Small intestine (tissue), 7 donors: ENCODE measurements around the gene RADIL. TPM values are rescaled to one million over a fixed set of nuclear protein-coding genes. Genes with fewer than 3 reads are reported as not detected.

Experiments
- DNase-seq, 2 donors: peaks; one replicate each; pipeline versions ENCODE4 v3.0.0 to v3.0.0-alpha.2; 2013
- FAIRE-seq: peaks from 2 replicates; lab custom pipeline; 2012; peaks lifted over from hg19 to GRCh38; lab: Jason Lieb, UNC
- H3K27ac ChIP-seq, 3 donors: one replicate each; pipeline ENCODE4 v1.5.1; 2013; ENCODE audit warnings: low read length in 2 of 3, mild to moderate bottlenecking in 2 of 3, control low read depth in 1 of 3, inconsistent platforms in 1 of 3, low read depth in 1 of 3, moderate library complexity in 1 of 3
- H3K27me3 ChIP-seq, 3 donors: one replicate each; pipeline ENCODE4 v1.6.1; 2013; ENCODE audit warnings: low read length in 3 of 3, inconsistent platforms in 1 of 3; ENCODE audit not compliant: control insufficient read depth in 3 of 3, insufficient read depth in 3 of 3
- H3K36me3 ChIP-seq, 3 donors: one replicate each; pipeline ENCODE4 v1.6.1; 2013; ENCODE audit warnings: low read length in 3 of 3, inconsistent platforms in 1 of 3, low read depth in 1 of 3, mild to moderate bottlenecking in 1 of 3, moderate library complexity in 1 of 3; ENCODE audit not compliant: control insufficient read depth in 3 of 3, insufficient read depth in 2 of 3
- H3K4me1 ChIP-seq, 3 donors: one replicate each; pipeline ENCODE4 v1.6.1; 2013; ENCODE audit warnings: low read length in 2 of 3, inconsistent platforms in 1 of 3, low read depth in 1 of 3, mild to moderate bottlenecking in 1 of 3, moderate library complexity in 1 of 3; ENCODE audit not compliant: control insufficient read depth in 3 of 3, insufficient read depth in 2 of 3
- H3K4me3 ChIP-seq, 3 donors: one replicate each; pipeline ENCODE4 v1.5.1; 2013; ENCODE audit warnings: low read length in 3 of 3, control low read depth in 1 of 3, inconsistent platforms in 1 of 3, low read depth in 1 of 3, mild to moderate bottlenecking in 1 of 3, moderate library complexity in 1 of 3
- H3K9me3 ChIP-seq, 2 donors: one replicate each; pipeline ENCODE4 v1.6.1; 2013; ENCODE audit warnings: low read depth in 1 of 2, low read length in 1 of 2; ENCODE audit not compliant: control insufficient read depth in 2 of 2, insufficient read depth in 1 of 2
- WGBS, 3 donors: extraction: QIAGEN DNeasy Blood & Tissue Kit; methylation state at CpG; one replicate each; pipeline ENCODE4 v1.1.7; 2013; 5-methylcytosine and 5-hydroxymethylcytosine counted together
- polyA plus RNA-seq, 4 donors: library from polyadenylated mRNA; stranded (reverse) in 3 of 4; unstranded in 1 of 4; fragments of 200-250 nt in 3 of 4; fragments of 120-200 nt in 1 of 4; gene quantifications; one replicate each; pipeline versions ENCODE4 v1.2.1 to v1.2.3, GENCODE V29; 2013
- donor health status: healthy with polysubstance abuse.
- donor health status: control.
- donor health status: control.
- donor health status: Bipolar disorder and iron deficiency.
- donor health status: healthy.

The RADIL gene
- polyA plus RNA-seq, 4 donors, result 0.18 to 3.2 (median 1.6) TPM; not detected in 1

DNA sequence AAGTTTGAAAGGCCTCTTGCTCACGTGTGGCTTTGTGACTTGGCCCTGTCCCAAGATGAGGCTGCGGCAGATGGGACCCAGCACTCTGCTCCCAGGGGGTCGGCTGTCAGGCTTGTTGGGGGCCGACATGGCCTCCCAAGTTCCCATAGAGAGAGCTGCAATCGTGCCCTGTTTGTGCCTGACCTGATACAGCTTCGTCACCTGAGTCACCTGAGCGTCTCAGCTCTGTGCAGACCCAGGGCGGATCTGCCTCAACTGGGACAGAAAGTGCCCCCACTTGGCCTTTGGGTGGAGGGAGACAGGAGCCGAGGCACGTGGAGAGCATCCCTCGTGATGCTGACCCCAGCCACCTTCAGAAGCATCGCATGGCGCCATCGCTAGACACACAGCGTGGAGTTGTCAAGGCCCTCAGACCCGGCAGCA lies 43.4 kb downstream of the RADIL start:
- Histone ChIP-seq H3K4me1 (no peaks in the 10 kb centered on the region), H3K27ac (no peak overlapping the region), H3K4me3 (no peak overlapping the region), H3K27me3 (peaks cover 0 to 3% (median 0%) of the 10 kb centered on the region in 3 donors), H3K9me3 (no peaks in the 10 kb centered on the region), H3K36me3 (no peaks in the 10 kb centered on the region)
- no peak for FAIRE-seq
- WGBS, 3 donors, result 83 to 86% (median 84%) methylated on average over 16 of the region's 16 CpGs
- DNase-seq, result no peak

DNA sequence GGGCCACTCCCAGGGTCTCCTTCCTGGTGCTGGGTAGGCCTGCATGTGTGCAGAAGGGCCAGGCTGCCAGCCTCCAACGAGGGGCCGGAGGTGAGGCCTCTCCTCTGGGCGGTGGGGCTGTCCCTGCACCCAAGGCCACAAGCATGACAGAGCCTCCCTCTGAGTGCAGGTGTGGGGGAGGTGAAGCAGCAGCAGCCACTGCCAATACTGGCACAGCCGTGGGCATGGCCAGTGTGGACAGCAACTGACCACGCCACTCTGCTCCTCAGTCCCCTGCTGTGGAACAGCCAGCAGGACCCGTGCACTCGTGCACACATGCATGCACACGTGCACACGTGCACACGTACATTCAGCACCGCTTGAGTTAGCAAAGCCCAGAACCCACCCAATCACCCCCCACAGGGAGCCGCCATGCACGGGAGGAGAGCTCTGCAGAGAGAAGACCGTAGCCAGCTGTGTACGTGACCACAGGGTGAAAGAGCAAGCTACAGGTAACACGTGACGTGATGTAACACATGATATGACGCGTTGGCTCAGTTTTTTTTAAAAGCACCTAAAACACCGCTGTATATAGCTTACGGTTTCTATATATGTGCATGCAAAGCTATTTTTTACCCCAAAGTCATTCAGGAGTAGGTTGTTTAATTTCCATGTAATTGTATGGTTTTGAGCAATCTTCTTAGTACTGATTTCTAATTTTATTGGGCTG lies 44.7 kb downstream of the RADIL start:
- Histone ChIP-seq H3K27me3 (peaks cover 0 to 3% (median 0%) of the 10 kb centered on the region in 3 donors), H3K36me3 (no peaks in the 10 kb centered on the region), H3K4me3 (no peak overlapping the region), H3K4me1 (no peaks in the 10 kb centered on the region), H3K27ac (no peak overlapping the region), H3K9me3 (no peaks in the 10 kb centered on the region)
- 83 to 91% (median 83%) methylated on average over 20 to 21 of the region's 21 CpGs for WGBS, 3 donors
- FAIRE-seq (no peak), DNase-seq (no peak)

DNA sequence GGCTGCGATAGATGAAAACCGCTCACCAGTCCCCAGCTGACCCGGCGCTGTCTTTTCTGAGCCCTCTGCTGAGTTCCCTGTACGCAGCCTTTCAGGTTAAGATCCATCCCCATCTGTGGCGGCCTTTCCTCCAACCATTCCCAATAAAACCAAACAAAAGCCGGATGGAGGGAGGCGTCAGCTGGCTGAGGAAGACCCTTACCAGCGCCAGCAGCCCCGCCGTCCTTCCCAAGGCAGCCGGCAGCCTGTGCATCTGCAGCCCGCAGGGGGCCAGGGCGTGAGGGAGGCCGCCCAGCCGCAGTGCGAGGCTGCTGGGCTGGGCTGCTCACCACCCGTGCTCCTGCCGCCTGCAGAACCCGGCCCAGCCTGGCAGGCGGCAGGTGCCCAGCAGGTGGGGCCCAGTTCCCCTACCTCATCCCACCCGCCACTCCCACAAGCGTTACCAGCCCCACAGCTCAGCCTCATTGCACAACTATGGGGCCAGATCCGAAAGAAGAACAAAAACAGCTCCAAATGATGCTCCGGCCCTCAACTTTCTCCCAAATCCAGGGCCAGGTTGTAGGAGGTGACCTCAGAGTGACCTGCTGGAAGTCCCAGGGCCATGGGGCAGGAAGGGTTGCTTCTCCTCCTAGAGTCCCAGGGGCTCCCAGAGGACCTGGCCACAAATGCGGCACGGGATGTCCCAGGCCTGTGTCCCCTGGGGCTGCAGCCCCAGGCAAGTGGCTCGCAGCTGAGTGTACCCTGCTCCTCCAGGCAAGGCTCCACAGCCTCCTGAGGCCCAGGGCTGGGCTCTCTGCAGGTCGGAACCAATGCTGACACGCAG lies 45.5 kb downstream of the RADIL start:
- 61 to 78% (median 63%) methylated on average over 26 to 30 of the region's 30 CpGs for WGBS, 3 donors
- H3K27ac ChIP-seq, result no peak overlapping the region
- H3K27me3 ChIP-seq, result peaks cover 0 to 3% (median 0%) of the 10 kb centered on the region in 3 donors
- no peaks in the 10 kb centered on the region for H3K36me3 ChIP-seq
- no peak overlapping the region for H3K4me3 ChIP-seq
- DNase-seq (no peak), FAIRE-seq (no peak)
- no peaks in the 10 kb centered on the region for H3K4me1 ChIP-seq
- no peaks in the 10 kb centered on the region for H3K9me3 ChIP-seq

DNA sequence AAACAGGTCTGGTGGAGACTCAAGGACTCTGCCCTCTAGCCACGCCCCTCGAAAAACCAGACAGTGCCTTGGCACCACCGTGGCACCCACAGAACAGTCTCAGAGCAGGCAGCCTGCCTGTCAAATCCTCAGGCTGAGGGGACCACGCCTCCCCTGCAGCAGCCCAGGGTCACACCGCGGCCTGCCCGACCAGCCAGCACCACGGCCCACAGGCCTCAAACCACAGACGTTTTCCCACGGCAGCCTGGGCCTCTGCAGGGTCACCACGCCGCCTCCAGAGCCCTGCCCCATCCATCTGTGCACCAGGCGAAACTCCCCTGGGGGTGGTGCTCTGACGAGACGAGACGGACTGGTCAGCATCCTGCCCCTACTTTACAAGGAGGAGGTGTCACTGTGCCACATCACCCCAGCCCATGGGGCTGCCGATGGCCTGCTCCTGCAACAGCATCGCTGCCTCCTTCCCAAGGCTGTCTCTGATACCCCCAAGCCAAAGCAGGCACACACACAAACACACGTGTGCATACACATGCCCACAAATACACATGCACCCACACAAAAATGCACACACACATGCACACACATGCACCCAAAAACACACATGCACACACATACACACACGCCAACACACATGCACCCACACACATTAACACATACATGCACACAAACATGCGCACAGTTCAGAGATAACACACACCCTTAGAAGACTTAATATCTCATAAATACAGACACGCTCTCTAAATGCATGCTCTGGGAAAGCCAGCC lies 46.3 kb downstream of the RADIL start:
- FAIRE-seq, result no peak
- peaks cover 0 to 3% (median 0%) of the 10 kb centered on the region in 3 donors for H3K27me3 ChIP-seq
- no peaks in the 10 kb centered on the region for H3K4me1 ChIP-seq
- 53 to 65% (median 53%) methylated on average over 22 of the region's 22 CpGs for WGBS, 3 donors
- no peak overlapping the region for H3K4me3 ChIP-seq
- no peak for DNase-seq
- no peaks in the 10 kb centered on the region for H3K9me3 ChIP-seq
- no peak overlapping the region for H3K27ac ChIP-seq
- no peaks in the 10 kb centered on the region for H3K36me3 ChIP-seq

DNA sequence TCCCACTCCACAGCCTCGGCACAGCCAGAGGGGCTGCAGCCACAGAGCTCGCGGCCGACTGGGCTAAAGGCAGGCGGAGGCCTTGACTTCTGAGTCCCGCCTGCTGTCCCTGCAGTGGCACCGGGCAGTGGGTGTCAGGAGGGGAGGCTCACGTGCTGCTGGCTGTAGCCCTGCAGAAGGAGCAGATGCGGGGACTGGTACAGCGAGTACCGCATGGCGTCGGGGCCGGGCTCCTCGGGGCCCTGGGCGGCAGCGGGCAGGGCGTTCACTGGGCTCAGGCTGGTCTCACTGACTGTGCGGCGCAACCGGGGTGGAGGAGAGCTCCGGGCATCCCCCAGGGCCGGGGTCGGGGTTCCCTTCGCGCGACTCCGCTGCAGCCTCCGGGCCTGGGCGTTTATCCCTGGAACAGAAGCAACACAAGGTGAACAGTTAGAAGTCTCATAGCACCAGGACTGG lies 47.3 kb downstream of the RADIL start:
- Histone ChIP-seq H3K9me3 (no peaks in the 10 kb centered on the region), H3K4me1 (no peaks in the 10 kb centered on the region), H3K36me3 (no peaks in the 10 kb centered on the region), H3K4me3 (no peak overlapping the region), H3K27me3 (peaks cover 0 to 3% (median 0%) of the 10 kb centered on the region in 3 donors), H3K27ac (no peak overlapping the region)
- WGBS, 3 donors, result 92 to 94% (median 94%) methylated on average over 26 to 30 of the region's 30 CpGs
- DNase-seq (no peak), FAIRE-seq (no peak)

DNA sequence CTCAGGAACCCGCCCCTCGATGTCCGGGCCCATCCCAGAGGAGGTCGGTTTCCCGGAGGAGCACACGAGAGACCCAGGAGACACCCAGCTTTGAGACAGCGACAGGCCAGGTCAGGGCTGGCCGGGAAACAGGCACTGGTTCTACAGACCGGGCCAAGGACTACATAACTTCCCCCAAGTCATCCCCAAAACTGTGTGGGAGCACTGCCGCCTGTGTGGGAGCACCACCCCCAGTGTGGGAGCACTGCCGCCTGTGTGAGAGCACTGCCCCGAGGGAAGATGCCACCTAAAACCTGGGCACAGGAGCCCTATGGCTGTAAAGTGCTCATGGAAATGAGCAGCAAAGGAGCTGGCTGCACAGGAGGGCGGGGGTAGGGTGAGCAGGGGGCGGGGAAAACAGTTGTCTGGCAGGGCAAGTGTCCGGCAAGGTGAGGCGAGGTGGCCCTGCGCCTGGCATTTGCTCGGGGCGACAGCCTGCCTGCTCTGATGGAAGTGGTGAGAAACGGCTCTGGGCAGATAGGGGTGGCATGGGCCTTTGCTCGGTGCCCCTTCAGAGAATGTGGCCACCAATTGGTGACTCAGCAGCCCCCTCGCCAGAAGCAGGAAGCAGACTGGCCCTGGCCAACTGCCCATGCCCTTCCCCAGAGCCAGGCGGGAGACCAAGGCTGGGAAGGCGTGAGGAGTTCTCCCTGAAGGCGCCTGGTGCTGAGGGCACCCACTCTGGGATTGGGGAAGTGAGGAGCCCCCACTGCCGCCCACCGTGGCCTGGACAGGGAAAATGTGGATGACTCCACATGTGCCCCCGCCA lies 47.9 kb downstream of the RADIL start:
- no peak for FAIRE-seq
- WGBS, 3 donors, result 81 to 92% (median 84%) methylated on average over 26 to 28 of the region's 28 CpGs
- DNase-seq, result no peak
- H3K4me3 ChIP-seq, result no peak overlapping the region
- H3K4me1 ChIP-seq, result no peaks in the 10 kb centered on the region
- H3K27me3 ChIP-seq, result peaks cover 0 to 3% (median 0%) of the 10 kb centered on the region in 3 donors
- no peak overlapping the region for H3K27ac ChIP-seq
- H3K9me3 ChIP-seq, result no peaks in the 10 kb centered on the region
- H3K36me3 ChIP-seq, result no peaks in the 10 kb centered on the region

DNA sequence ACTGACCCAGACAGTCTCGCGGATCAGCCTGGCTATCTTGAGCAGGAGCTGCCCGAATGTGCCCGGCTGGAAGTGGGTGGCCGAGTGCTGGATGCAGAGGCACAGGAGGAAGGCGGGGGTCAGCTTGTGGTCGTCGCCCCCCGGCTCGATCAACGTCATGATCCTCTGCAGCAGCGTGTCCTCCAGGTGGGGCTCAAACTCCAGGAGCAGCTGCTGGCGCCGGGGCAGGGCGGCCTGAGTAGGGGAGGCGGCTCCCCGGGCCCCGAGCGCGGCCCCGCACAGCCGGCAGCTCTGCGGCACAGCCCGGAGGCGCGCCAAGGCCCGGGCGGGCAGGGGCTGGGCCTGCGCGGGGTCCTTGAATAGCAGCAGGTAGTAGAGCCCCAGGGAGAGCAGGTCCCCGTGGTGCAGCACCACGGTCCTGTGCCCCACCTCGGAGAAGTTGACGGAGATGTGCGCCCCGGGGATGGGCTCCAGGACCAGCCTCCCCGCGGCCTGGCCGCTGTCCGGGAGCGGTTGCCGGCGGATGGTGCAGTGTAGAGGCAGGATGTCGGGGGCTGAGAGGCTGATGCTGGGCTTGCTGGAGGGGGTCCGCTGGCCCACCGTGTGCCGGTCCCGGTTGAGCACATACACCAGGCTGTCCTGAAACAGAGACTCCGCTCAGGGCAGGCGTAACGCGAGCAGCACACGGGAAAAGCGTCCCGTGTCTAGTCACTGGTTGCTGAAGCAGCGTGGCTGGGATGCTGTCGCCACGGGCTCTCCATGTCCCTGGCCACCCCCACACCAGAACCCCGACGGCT lies 48.7 kb downstream of the RADIL start:
- DNase-seq, result no peak
- WGBS, 3 donors, result 91 to 94% (median 92%) methylated on average over 47 to 60 of the region's 60 CpGs
- Histone ChIP-seq H3K36me3 (no peaks in the 10 kb centered on the region), H3K27me3 (peaks cover 0 to 3% (median 0%) of the 10 kb centered on the region in 3 donors), H3K9me3 (no peaks in the 10 kb centered on the region), H3K27ac (no peak overlapping the region), H3K4me3 (no peak overlapping the region), H3K4me1 (no peaks in the 10 kb centered on the region)
- FAIRE-seq, result no peak
